CD4-positive, alpha-beta T cell treated with Interleukin-17A for 4 hours (primary cell): ENCODE results near the gene EVC2.

Experiments
- DNase-seq: peaks from one replicate; pipeline ENCODE4 v3.0.0-alpha.2; 2020; ENCODE audit warnings: mixed read lengths

EVC2 gene

DNA sequence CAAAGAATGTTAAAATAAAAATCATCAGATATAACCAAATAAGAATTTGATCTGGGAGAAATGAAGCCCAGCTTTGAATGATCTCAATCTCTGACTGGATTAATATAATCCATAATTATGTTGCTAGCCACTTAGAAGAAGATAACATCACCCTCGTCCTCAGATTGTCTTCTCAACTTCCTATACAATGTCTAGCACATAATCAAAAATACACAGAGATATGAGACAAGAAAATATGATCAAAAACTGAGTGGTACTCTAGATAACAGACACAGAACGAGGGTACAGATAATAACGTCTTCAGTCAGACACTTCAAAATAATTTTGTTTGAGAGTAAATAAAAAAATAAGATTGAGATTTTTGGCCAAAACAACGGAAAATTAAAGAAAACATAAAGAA, 47.1 kb downstream of the EVC2 start:
- no peak for DNase-seq

DNA sequence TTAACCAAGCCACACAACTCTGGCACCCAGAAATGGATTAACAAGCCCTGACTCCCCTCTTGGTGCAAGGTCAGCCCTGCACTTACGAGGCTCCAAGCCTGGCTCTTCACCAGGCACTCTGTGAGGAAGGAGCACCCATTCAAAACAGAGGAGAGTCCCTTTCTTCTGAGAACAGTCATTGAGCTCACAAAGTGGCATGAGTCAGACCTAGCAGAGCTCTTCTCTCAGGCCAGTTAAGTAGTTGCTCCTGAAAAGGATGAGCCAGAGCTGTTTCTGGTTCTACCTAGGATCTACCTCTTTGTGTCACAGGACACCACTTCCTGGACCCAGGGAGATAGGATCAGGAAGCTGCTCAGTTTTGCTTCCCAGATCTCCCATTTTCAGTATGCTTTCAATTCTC, 48.2 kb downstream of the EVC2 start:
- no peak for DNase-seq

DNA sequence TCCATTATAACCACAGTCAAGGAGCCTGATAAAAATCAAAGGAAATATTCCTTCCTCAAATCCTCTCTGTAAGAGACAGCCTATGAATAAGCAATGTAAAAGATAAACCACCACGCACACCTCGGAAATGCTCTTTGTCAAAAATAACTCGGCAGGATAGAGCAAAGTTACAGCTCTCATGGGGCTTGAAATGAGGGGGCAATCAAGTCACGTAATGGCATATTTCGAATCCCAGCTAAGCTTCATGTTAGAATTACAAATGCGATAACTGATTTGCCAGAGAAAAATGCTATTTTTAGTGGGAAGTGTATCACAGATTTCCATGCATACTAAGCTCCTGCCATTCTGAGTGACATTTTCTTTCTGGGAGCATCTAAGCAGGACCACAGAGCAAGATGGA, 49.4 kb downstream of the EVC2 start:
- no peak for DNase-seq

DNA sequence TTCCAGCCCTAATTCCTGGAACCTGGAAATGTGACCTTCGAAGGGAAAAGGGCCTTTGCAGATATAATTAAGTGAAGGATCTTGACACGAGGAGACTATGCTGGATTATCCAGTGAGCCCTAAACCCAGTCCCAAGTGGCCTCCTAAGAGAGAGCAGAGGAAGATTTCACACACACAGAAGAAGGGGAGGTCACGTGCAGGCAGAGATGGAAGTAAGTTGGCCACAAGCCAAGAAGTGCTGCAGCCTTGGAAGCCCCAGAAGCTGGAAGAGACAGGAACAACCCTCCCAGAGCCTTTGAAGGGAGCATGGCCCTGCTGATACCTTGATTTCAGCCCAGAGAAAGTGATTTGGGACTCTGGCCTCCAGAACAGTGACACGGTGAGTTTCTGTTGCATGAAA, 51.9 kb downstream of the EVC2 start:
- no peak for DNase-seq

DNA sequence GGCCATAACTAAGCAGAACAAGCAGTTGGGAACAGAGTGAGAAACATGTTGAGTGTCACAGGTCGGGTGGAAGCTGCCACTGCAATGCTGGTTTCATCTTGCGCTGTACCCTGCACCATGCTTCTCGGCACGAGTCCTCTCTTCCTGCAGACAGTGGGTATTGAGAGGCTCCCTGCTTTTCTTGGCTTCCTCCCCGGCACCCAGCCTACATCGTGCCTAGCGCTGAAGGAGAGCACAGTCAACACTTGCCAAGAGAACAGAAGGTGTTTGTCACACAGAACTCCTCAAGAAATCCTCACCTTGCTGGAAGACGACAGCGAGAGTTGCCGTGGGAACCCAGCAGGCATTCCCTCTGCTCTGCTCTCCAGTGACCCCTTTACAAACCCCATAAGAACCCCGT, 53.6 kb downstream of the EVC2 start:
- no peak for DNase-seq

DNA sequence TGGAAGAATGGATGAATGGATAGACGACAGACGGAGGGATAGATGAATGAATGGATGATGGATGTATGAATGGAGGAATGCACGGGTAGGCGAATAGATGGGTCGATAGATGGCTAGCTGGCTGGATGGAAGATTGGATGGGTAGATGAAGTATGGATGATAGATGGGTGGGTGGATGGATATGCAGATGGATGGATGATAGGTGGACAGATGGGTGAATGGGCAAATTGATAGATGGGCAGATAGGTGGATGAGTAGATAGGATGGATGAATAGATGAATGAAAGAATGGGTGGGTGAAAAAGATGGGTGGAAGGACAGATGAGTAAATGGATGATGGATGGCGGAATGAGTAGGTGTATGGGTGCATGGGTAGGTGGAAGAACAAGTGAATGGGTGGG, 57.3 kb downstream of the EVC2 start:
- no peak for DNase-seq

DNA sequence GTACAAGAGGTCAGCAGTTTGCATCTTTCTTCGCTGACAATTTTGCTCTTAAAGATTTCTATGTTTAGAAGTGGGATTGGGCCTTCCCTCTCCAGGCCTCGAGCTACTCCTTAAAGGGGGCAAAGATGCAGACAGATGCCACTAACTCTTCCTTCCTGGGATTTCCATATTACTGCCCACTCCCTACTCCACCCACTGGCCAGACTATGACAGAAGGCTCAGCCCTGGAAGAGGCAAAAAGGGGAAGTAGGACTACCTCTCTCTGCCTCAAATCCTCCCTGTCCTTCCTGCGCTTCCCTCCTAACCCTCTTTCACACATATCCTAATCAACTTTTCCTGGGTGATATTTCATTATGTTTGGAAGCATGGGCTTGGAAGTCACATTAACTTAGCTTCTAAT, 58.3 kb downstream of the EVC2 start:
- no peak for DNase-seq

DNA sequence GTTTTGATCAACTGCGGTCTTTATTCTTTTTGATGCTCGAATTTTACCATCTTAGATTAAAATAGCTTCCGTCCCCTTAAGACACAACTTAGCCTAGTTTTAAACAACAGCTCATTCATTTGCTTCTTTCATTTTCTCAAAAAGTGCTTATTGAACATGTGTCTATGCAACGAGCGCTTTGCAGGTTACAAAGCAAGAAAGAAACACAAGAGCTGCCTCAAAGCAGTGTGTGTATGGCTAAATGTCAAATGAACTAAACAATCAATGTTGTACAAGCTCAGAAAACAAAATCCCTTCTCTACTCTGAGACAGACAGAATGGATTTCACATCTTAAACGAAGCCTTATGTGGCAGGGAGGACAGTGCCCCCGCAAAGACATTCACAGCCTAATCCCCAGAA, 61.0 kb downstream of the EVC2 start:
- DNase-seq: no peak

DNA sequence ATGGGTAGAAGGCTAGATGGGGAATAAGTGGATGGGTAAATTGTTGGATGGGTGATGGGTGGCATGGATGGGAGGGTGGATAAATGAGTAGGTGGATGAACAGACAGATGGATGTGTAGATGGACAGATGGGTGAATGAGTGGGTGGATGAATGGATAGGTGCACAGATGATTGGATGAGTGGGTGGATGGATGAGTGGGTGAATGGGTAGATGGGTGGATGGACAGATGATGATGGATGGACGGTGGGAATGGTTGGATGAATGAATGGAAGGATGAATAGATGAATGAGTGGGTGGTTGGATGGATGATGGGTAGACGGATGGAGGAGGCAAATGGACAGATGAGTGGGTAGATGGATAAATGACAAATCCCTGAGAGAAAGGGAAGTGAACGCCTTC, 68.3 kb downstream of the EVC2 start:
- DNase-seq: no peak

DNA sequence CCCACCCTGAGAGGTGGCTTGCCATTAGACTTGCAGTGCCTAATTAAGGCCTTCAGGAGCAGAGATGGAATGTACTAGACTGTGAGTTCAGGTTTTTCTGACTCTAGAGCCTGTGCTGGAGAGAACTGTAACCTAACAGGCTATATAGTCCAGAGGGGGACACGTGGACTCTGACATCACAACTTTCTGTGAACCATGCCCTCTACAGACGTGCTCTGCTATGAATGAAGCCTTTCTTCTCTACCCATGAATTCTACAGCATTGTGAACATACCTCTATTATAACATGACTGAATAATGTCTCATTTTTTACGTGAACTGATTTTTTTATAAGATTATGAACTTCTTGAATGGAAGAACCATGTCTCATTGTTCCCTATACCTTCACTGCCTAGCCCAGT, 68.8 kb downstream of the EVC2 start:
- no peak for DNase-seq

DNA sequence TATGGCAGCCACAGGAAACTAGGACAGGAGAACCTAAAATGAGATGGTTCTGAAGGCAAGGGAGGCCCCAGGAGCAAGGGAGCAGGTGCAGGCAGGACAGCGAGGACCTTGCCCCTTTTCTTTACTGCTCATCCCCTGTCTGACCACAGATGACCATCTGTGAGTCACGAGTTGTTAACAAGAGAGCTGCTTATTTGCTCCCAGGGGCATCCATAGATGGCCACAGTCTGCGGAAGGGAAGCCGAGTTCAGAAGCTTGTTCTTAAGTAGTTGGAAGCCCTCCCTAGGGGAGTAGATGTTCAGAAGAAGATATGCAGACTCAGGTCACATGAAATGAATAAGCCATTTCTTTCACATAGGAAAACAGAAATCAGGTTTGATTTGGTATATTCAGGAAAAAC, 69.4 kb downstream of the EVC2 start:
- no peak for DNase-seq

DNA sequence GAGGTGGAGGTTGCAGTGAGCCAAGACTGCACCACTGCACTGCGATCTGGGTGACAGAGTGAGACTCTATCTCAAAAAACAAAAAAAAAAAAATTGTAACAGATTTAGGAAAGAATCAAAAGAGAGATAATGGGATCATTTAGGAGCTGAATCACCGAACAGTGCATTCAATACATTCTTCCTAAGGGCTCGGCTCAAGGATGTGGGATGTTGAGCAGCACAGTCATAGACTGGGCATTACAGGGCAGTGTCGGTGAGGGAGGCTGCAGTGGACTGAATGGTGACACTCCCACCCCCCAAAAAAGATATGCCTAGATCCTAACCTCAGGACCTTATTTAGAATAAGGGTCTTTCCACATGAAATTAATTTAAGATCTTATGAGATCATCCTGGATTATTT, 70.0 kb downstream of the EVC2 start:
- no peak for DNase-seq

DNA sequence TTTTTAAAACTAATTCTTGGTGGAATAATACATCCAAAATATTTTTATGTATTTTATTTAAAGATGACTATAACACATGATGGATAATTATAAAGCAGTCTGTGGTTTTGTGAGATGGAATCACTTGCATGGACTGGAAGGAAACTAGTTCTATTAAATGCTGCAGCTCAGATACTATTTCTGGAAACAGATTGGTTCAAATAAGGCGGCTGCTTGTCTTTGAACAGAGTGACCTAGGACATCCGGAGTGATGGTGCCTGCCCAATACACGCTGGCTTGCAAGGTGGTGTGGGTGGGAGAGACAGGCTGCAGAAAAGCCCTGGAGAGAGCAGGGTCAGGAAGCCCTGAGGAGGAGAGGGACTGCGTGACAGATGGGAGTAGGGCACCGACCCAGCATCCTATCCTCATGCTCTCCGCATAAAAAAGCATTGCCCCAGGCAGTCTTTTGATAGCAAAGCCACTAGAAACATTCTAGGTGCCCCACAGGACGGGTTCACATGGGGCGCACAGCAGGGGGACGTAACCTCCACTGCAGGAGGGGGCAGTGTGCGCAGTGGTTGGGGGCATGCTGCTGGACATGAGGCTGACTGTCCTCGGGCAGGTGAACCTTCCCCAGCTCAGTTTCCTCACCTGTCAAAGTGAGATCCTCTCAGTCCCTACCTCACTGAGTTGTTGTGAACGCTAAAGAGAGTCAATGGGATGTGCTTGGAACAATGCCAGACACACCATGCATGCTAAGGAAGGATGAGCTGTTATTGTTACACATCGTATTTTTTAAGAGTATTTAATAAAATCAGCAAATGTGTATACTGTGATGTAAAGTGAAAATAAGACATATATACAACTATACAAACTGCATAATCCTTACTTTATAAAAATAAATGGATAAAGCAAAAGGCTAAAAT, 71.3 kb downstream of the EVC2 start:
- DNase-seq: no peak

DNA sequence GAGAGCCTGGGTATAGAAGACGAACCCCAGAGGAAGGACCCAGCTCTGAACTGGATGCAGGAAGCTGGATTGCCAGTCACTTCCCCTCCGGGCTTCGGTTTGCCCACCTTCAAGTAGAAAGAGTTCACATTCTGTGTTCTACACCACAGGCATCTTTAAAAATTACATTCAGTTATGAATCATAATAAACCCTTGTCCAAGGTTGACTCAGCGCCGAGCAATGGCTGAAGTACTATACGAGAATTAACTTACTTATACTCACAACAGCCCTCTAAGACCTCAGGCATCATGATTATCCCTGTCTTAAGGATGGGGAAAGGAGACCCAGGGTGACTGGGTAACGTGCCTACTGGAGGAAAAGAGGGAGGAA, 72.5 kb downstream of the EVC2 start:
- DNase-seq: no peak

DNA sequence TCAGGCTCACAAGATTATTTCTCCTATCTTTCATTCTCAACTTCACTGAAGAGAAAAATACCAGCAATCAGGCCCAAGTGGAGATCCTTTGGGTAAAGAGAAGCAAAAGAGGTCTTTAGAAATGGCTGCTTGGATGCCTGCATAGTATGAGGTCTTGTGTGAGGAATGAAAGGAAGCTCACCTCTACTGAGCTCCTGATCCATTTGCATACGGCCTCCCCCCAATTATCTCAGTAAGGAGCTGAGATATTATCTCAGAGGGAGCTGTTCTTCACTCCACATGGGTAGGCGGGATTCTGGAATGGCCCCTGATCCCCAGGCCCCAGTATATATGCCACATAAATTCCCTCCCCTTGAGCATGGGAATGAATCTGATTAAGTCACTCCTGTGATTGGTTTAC, 75.8 kb downstream of the EVC2 start:
- no peak for DNase-seq

DNA sequence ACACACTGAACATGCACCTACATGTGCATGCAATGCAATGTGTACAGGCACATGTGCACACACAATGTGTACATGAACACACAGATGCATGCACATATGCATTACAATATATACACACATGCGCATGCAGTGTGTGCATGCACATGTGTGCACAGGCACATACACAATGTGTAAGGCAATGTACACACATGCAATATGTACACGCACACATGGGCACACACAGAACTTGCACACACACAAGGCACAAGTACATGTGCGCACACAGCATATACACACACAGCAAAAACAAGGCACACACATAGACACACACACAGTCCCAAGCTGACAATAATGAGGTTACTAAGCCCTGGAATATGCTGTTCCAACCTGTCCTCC, 76.3 kb downstream of the EVC2 start:
- DNase-seq: no peak

DNA sequence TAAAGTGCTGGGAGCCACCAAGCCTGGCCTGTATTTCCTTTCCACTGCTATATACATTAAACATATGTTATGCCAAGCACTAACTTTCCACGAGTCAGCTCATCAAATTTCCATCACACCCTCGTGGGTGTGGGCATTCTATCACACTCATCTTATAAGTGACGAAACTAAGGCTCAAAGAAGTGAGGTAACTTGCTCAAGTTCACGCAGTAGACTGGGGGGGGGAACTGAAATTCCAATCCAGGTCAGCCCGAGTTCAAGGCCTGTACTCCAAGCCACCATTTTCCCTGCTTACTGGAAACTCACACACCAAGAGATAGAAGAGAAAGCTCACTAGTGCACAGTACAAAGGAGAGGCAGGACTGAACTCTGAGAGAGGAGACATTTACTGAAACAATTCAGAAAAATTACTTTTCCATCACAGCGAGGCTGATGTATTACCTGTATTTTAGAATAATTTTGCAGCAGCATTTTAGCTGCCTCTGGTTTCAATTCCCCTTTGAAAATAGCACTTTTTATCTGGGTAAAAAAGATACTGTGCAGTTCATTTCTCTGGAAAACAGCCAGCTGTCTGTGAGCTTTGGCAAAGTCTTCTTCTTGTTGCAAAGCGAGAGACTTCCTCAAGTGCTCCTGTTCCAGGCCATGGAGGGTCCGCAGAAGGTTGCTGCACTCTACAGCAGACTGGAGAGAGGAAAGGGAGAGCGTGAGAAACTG, 76.8 kb downstream of the EVC2 start:
- DNase-seq: no peak

DNA sequence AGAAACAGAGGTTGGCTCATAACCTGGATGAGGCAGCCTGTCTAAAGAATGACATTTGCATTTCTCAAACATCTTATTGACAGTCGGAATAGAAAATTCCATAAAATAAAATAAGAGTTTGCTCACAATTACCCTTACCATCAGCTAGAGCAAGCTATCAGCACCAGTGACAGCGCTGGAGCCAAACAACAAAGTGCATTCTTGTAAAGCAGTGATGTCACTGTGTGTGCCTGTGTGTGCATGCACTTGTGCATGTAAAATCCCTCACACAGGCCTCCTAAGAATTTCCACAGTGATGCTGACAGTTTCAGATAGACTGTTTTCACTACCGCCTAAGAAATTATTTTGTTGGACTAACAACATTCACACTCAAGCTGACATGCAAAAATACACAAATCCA, 77.6 kb downstream of the EVC2 start:
- DNase-seq: no peak

DNA sequence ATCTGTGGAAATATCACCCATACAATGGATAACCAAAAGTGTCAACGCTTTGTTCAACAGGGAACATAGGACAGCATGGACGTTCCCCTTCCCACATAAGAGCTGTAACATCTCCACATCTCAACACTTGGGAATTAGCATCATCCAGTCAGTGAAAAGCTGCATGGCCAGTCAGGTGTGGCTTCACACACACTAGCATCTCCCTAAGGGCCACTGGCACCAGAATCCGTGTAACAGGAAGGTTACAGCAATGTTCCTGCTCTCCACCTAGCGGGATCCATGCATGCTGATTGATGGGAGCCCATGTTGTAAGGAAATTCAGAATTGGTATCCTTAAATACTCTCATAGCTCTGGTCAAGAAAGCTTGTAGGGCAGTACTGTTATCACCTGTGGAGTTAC, 78.8 kb downstream of the EVC2 start:
- DNase-seq: no peak

DNA sequence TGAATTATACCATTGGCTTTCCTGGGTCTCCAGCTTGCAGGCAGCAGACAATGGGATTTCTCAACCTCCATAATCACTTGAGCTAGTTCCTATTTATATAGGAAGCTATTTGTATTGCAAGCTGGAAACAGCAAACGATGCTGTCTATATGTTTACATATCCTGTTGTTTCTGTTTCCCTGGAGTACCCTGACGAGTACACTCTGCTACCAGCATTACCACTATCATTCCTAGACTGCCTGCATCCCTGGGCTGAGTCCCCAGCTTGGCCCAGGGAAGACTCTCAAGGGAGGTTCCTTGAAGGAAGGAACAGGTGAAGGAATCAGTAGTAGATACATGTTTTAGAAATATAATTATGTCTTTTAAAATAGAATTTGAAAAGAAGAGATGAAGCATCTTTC, 81.4 kb downstream of the EVC2 start:
- no peak for DNase-seq

DNA sequence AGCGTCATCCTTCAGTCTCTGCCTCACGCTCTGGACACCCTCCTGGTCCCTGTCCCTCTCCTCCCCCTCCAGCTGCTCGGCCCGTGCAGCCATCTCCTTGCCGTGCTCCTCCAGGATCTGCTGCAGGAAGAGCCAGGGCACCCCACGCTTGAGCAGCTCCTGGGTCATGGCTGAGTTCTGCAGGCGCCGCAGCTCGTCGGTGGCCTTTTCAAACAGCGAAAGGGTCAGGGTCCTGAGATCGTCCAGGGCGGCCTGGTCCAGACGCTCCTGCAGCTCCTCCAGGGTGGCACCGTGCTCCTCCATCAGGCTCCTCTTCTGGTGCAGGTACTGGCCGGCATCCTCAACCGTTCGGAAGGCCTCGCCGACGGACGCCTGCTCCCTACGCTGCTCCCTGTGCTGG, 85.8 kb downstream of the EVC2 start:
- no peak for DNase-seq

DNA sequence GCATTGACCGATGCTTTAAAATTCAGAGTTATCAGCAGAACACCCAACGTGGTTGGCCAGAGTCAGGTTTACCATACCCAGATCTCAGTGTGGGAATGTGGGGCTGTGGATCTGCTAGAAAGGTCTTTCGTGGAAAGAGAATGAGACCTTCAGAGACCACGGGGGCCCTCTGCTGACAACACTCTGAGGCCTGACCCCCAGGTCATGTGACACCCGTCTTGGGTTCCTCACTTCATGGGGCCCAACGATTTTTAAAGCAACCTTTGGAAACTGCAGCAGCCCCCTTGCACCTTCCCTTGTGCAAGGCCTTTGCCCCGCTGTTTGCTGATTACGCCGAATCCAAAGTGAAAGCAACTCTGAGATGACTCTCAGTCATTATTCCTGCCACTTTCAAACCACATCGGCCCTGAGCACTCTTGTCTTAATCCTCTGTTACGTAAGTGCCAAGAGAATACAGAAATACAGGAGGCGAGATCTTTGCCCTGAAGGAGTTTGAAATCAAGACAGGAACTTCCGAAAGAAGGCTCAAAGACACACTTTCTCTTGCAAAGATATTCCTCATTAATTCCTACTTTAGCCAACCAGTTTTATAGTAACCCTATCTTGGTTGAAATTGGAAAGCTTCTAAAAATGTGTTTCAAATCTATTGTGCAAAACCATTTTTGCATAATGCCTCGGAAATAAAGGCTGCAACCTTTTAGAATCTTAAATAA, 88.3 kb downstream of the EVC2 start:
- DNase-seq: no peak

DNA sequence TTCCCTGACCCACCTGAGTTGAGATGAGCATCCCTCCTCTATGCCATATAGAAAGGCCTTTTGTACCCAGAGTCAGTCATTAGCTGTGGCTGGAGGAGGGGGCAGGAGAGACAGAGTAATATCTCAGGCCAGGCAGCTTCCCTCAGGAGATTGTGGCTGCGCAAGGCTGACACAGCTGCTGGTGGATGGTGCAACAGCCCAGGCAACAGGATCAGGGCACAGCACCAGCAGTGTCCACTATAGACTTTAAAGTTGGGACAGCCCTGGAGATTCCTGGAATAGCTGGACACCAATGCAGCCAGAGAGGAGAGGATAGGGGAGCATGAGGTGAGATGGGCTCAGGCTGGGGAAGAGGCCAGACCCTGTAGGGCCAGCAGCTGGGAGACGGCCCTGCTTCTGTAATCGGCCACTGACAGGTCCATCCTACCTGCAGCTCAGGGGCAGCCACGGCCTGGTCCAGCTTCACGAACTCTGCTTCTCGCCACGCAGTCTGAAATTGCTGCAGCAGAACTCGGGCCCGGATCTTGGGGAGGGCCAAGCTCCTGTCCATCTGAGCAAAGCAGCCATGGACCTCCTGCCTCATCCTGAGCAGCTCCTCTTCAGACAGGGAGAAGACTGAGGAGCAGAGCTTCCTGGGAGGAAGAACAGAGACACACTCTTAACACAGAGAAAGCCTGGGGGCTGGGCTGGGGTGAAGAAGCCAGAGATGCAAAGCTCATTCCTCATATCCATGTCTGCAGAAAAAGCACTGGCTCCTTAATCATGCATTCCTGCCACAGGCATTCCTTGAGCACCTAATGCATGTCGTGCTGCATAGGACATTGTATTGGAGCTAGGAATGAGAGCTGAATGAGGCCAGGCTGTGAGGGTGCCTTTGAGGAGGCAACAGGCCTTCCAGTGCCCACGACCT, 90.1 kb downstream of the EVC2 start:
- DNase-seq: no peak
